Nephron (organoid): ENCODE data around the gene ZNF213.

Experiments
- H3K27ac Mint-ChIP-seq, 3 experiments: 2 replicates each; pipeline ENCODE4 v1.8.0; 2020; ENCODE audit warnings: mixed read lengths in 3 of 3, mild to moderate bottlenecking in 2 of 3, moderate library complexity in 1 of 3
- H3K27me3 Mint-ChIP-seq: 2 replicates; pipeline ENCODE4 v1.8.0; 2021; ENCODE audit warnings: low read depth, mild to moderate bottlenecking, moderate library complexity, mixed read lengths
- H3K36me3 Mint-ChIP-seq: 2 replicates; pipeline ENCODE4 v1.8.0; 2020; ENCODE audit warnings: low read depth, mixed read lengths
- H3K4me1 Mint-ChIP-seq: 2 replicates; pipeline ENCODE4 v1.8.0; 2020; ENCODE audit warnings: mixed read lengths
- H3K4me3 Mint-ChIP-seq, 3 experiments: 2 replicates each; pipeline ENCODE4 v1.8.0; 2020; ENCODE audit warnings: mild to moderate bottlenecking in 3 of 3, mixed read lengths in 3 of 3, moderate library complexity in 2 of 3
- H3K9me3 Mint-ChIP-seq: 2 replicates; pipeline ENCODE4 v1.8.0; 2020; ENCODE audit warnings: mixed read lengths
- TF ChIP-seq, protein P1 (sequence below), 3 experiments: fragments of 200-600 bp; sonication (generic); IDR thresholded peaks; one replicate each; pipeline ENCODE4 v1.5.0; 2021; ENCODE audit warnings: antibody characterized with exemption in 3 of 3; ENCODE audit not compliant: unreplicated experiment in 3 of 3

ZNF213 gene

DNA sequence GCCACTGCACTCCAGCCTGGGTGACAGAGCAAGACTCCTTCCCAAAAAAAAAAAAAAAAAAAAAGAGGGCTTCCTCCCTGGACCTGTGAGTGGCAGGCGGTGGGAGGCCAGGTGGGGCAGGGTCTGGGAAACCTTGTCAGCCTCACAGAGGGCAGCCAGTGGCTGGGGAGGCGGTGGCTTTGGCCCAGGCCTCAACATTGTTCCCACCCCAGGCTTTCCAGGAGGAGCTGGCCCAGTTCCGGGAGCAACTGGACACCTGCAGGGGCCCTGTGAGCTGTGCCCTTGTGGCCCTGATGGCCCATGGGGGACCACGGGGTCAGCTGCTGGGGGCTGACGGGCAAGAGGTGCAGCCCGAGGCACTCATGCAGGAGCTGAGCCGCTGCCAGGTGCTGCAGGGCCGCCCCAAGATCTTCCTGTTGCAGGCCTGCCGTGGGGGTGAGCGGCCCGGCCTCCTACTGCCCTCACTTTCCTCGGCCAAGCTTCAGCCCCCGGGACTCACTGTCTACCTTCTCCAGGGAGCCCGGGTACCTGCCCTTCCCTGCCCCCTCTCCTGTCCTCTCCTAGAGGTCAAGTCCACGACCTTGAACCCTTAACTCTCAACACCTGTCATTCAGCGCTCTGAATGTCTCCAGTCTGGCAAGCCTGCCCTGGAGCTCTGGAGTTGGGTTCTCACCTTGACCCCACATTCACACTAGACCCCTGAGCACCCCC lies 12.4 kb downstream of the ZNF213 start:
- TF ChIP-seq, protein P1, sequence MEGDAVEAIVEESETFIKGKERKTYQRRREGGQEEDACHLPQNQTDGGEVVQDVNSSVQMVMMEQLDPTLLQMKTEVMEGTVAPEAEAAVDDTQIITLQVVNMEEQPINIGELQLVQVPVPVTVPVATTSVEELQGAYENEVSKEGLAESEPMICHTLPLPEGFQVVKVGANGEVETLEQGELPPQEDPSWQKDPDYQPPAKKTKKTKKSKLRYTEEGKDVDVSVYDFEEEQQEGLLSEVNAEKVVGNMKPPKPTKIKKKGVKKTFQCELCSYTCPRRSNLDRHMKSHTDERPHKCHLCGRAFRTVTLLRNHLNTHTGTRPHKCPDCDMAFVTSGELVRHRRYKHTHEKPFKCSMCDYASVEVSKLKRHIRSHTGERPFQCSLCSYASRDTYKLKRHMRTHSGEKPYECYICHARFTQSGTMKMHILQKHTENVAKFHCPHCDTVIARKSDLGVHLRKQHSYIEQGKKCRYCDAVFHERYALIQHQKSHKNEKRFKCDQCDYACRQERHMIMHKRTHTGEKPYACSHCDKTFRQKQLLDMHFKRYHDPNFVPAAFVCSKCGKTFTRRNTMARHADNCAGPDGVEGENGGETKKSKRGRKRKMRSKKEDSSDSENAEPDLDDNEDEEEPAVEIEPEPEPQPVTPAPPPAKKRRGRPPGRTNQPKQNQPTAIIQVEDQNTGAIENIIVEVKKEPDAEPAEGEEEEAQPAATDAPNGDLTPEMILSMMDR (IDR thresholded peaks at IDR 0.05; ENCODE audit: unreplicated experiment in 3 of 3): no peak
- Mint-ChIP-seq H3K27ac (no peak overlapping the region), H3K9me3 (no peaks in the 10 kb centered on the region), H3K36me3 (peaks cover 4% of the 10 kb centered on the region), H3K27me3 (peaks cover 28% of the 10 kb centered on the region), H3K4me3 (no peak overlapping the region), H3K4me1 (peaks cover 8% of the 10 kb centered on the region)

DNA sequence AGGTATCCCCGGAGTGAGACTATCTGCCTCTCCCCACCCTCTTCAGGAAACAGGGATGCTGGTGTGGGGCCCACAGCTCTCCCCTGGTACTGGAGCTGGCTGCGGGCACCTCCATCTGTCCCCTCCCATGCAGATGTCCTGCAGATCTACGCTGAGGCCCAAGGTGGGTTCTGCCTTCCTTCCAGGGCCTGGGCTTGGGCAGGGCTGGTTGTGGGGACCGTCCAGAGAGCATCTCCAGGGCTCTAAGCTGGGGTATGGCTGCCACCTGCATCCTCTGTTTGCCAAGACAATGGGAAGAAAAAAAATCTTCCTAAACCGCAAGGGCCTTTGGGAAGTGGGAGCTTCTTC lies 12.9 kb downstream of the ZNF213 start:
- no peaks in the 10 kb centered on the region for H3K36me3 Mint-ChIP-seq
- peaks cover 14% of the 10 kb centered on the region for H3K4me1 Mint-ChIP-seq
- no peak overlapping the region for H3K4me3 Mint-ChIP-seq
- TF ChIP-seq, protein P1 (IDR thresholded peaks at IDR 0.05; ENCODE audit: unreplicated experiment in 3 of 3): no peak
- H3K27me3 Mint-ChIP-seq: peaks cover 33% of the 10 kb centered on the region
- H3K9me3 Mint-ChIP-seq: peaks cover 2% of the 10 kb centered on the region
- H3K27ac Mint-ChIP-seq: no peak overlapping the region

DNA sequence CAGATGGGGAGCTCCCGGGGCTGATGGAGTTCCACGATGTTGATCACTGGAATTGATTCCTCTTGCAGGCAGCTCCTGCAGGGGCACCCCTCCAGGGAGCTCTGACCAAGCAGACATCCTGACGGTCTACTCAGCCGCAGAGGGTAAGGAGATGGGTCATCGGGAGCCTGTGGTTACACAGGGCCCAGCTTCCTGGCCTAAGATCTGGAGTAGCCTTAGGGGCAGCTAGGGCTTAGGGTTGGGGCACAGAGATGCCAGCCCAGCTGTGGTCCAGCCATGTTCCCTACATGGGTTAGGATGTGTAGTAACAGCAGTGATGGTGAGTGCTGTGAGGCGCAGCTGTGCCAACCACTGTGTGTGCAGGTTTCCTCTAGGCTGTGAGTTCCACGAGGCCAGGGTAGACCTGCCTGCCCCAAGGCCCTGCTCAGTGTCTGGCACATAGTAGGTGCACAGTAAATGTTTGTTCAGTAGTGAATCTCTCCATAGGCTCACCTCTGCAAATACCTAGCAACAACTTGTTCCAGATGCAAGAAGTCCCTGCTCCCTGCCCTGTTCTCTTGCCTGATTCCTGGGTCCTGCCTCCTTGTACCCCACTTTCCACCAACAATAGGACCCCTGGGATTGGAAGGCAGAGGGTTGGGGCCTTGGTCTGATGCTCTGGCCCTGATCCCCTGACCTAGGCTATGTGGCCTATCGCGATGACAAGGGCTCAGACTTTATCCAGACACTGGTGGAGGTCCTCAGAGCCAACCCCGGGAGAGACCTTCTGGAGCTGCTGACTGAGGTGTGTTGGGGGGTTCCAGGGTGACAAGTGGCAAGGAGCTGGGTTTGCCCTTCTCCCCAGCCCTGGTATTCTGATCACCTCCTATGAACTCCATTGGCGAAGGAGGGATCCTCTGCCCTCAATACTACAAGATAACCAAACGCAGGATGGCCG lies 13.7 kb downstream of the ZNF213 start:
- H3K4me1 Mint-ChIP-seq: peaks cover 16% of the 10 kb centered on the region
- peak overlapping the region; percentile 90 to 95 (median 92) for H3K4me3 Mint-ChIP-seq
- no peaks in the 10 kb centered on the region for H3K36me3 Mint-ChIP-seq
- H3K27me3 Mint-ChIP-seq: peaks cover 36% of the 10 kb centered on the region
- peaks cover 4% of the 10 kb centered on the region for H3K9me3 Mint-ChIP-seq
- TF ChIP-seq, protein P1 (IDR thresholded peaks at IDR 0.05; ENCODE audit: unreplicated experiment in 3 of 3): no peak
- peak overlapping the region in 2 of 3 experiments; percentile 48 to 60 for H3K27ac Mint-ChIP-seq

DNA sequence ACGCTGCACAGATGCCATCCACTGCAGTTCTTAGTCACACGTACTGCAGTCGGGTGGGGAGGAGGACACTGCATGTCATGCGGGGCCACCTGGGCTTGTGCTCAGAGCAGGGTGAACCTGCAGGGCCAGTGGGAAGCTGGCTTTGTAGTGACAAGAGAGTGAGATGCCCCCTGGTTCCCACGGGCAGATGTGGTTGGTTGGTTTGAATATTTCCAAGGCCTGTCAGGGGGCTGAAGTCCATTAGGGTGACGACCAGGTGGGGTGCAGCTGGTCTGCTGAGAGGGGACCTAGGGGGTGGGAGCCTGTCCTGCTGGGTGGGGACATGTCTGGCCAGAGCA lies 14.3 kb downstream of the ZNF213 start:
- peak overlapping the region; percentile 90 to 95 (median 92) for H3K4me3 Mint-ChIP-seq
- H3K36me3 Mint-ChIP-seq: no peaks in the 10 kb centered on the region
- peaks cover 16% of the 10 kb centered on the region for H3K4me1 Mint-ChIP-seq
- H3K27me3 Mint-ChIP-seq: peaks cover 36% of the 10 kb centered on the region
- peaks cover 4% of the 10 kb centered on the region for H3K9me3 Mint-ChIP-seq
- H3K27ac Mint-ChIP-seq: peak overlapping the region in 2 of 3 experiments; percentile 48 to 60
- TF ChIP-seq, protein P1 (IDR thresholded peaks at IDR 0.05; ENCODE audit: unreplicated experiment in 3 of 3): no peak

DNA sequence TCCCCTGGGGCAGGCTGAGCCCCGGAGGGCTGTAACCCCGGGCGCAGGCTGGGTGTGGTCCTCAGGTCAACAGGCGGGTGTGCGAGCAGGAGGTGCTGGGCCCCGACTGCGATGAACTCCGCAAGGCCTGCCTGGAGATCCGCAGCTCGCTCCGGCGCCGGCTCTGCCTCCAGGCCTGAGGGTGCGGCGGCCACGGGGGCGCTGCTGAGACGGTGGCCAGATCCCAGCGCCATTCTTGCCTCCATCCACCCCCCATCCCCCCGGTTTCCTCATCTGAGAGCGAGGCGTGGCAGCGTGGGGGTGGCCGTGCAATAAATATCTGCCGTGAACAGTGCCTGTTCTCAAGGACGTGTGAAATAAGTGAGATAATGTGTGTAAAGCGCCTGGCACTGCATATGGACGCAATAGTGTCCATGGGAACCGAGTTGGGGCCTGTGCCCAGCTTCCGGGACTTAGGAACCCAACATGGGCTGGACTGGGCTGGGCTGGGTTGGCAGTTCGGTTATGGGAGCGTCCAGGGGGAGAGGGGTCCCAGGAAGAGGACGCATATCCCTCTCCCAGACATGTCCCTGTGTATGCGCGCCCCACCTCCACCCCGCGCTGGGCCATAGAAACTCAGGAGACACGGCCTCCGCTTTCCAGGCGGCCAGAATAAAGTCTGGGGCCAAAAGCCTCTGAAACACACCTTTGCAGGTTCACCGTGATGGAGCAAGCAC lies 15.0 kb downstream of the ZNF213 start:
- Mint-ChIP-seq H3K27ac (peak overlapping the region; percentile 66 to 93 (median 80)), H3K4me1 (peaks cover 16% of the 10 kb centered on the region), H3K27me3 (peaks cover 32% of the 10 kb centered on the region), H3K4me3 (peak overlapping the region; percentile 90 to 95 (median 92)), H3K9me3 (peaks cover 4% of the 10 kb centered on the region), H3K36me3 (no peaks in the 10 kb centered on the region)
- TF ChIP-seq, protein P1 (IDR thresholded peaks at IDR 0.05; ENCODE audit: unreplicated experiment in 3 of 3): peak; percentile 37 to 56 (median 43)
